GM20000 (cell line): ENCODE data around the gene STOX1.
A peak's percentile ranks its signal among the peaks of the same experiment; 100 is the strongest.
"Not testable (repeated sequence)": the region's sequence is repeated elsewhere in the genome, so short reads cannot be mapped to it uniquely, and the experiment has no call there.

Experiments
- DNase-seq: peaks from one replicate; pipeline ENCODE4 v3.0.0; 2012; ENCODE audit warnings: low spot score
- TF ChIP-seq, protein P1 (sequence below): IDR thresholded peaks from 2 replicates; pipeline ENCODE4 v1.5.1; 2012; ENCODE audit warnings: mild to moderate bottlenecking, control low read depth; ENCODE audit errors: extremely low read depth, missing control alignments

Gene STOX1

DNA sequence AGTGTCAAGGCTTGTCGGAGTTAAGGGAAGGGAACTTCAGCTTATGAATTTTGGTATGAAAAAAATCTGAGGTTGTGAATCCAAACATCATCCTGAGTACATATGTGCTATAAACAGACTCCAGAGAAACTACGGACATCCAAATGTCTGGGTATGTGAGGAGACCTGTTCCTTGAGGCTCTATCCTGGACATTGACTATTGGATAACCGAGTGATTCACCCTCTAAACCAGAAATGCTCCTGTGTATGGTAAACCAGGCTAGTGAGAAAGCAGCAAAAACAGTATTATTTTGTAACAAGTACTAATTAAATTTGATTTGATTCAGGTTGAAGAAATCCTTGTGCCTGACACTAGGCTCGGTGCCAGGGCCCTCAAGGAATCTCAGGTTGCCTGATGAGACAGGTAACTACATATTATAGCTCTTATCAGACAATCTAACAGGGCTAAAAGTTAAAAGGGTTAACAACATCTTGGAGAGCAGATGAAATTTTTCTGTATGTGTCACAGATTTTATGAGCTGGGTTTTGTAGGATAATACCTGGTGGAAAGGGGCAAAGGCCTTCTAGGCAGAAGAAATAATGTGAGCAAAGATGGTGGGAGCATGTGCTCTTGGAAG is 10.4 kb upstream of the STOX1 start:
- TF ChIP-seq, protein P1, sequence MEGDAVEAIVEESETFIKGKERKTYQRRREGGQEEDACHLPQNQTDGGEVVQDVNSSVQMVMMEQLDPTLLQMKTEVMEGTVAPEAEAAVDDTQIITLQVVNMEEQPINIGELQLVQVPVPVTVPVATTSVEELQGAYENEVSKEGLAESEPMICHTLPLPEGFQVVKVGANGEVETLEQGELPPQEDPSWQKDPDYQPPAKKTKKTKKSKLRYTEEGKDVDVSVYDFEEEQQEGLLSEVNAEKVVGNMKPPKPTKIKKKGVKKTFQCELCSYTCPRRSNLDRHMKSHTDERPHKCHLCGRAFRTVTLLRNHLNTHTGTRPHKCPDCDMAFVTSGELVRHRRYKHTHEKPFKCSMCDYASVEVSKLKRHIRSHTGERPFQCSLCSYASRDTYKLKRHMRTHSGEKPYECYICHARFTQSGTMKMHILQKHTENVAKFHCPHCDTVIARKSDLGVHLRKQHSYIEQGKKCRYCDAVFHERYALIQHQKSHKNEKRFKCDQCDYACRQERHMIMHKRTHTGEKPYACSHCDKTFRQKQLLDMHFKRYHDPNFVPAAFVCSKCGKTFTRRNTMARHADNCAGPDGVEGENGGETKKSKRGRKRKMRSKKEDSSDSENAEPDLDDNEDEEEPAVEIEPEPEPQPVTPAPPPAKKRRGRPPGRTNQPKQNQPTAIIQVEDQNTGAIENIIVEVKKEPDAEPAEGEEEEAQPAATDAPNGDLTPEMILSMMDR = no peak
- no peak for DNase-seq

DNA sequence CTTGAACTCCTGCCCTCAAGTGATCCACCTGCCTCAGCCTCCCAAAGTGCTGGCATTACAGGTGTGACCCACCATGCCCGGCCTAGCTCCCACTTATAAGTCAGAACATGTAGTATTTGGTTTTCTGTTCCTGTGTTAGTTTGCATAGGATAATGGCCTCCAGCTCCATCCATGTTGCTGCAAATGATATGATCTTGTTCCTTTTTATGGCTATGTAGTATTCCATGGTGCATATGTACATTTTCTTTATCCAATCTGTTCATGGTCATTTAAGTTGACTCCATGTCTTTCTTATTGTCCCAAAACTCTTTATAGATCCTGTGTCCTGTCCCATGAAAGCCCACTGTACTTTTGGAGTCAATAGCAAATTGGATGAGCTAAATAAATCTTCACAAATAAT is 7.0 kb upstream of the STOX1 start:
- DNase-seq = not testable (repeated sequence)

DNA sequence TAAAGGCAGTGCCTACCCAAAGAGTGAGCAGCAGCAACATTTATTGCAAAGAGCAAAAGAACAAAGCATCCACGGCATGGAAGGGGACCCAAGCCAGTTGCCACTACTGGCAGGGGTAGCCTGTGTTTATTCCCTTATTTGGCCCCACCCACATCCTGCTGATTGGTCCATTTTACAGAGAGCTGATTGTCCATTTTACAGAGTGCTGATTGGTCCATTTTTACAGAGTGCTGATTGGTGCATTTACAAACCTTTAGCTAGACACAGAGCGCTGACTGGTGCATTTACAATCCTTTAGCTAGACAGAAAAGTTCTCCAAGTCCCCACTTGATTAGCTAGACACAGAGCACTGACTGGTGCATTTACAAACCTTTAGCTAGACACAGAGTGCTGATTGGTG is 4.7 kb upstream of the STOX1 start:
- DNase-seq = not testable (repeated sequence)

DNA sequence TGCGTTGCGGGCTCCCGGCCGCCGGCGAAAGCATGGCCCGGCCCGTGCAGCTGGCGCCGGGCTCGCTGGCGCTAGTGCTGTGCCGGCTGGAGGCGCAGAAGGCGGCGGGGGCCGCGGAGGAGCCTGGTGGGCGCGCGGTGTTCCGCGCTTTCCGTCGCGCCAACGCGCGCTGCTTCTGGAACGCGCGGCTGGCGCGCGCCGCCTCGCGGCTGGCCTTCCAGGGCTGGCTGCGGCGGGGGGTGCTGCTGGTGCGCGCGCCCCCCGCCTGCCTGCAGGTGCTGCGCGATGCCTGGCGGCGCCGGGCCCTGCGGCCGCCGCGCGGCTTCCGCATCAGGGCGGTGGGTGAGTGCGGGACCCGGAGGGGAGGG is 245 bp downstream of the STOX1 start:
- DNase-seq = not testable (repeated sequence)

DNA sequence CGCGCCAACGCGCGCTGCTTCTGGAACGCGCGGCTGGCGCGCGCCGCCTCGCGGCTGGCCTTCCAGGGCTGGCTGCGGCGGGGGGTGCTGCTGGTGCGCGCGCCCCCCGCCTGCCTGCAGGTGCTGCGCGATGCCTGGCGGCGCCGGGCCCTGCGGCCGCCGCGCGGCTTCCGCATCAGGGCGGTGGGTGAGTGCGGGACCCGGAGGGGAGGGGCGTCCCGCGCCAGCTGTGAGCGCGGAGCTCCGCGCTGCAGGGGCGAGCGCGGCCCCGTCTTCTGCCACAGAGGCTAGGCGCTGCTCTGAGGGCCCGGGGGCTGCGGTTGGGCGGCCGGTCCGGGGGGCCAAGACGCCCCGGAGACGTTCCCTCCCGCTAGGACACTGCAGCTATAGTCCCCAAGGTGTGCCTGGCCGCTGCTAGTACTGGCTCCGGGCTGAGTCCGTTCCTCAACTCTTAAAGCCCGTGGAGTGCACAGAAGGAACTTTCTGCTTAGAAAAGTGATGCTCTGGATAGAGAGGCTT is 811 bp downstream of the STOX1 start:
- peak; percentile 32 for DNase-seq

DNA sequence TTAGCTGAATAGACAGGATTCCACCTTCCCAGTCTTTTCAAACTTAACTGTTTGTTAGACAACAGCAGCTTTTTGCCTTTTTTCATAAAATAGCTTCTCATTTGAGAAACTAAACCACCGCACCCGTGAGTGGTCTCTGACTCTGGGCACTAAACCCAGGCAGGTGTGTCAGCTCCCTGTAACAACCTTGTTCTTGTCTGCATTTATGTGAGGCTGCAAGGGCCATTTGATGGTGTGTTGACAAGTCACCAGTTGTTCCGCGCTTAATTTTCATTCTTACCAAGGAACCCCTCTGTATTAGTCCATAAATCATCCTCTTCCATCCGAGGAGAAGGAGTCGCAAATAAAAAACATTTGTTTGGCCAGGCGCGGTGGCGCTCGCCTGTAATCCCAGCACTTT is 1.5 kb downstream of the STOX1 start:
- DNase-seq = no peak
- TF ChIP-seq, protein P1 = no peak

DNA sequence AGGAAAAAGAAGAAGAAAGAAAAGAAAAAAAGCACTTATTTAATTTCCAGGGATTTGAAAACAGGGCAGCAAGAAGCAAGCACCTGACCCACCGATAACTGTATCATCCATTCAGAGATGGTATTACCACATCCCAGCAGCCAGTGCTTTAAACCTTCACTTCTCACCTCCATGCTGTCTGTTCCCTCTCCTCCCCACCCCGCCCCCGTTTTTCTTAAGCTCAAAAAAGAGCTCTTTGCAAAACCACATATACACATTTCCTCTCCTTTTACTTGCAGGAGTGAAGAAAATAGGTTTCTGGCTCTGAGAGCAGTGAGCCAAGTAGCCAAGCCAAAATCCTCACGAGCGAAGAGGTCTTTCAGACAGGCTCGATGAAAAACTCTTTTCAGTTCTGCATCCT is 2.2 kb downstream of the STOX1 start:
- TF ChIP-seq, protein P1 = no peak
- DNase-seq = no peak

DNA sequence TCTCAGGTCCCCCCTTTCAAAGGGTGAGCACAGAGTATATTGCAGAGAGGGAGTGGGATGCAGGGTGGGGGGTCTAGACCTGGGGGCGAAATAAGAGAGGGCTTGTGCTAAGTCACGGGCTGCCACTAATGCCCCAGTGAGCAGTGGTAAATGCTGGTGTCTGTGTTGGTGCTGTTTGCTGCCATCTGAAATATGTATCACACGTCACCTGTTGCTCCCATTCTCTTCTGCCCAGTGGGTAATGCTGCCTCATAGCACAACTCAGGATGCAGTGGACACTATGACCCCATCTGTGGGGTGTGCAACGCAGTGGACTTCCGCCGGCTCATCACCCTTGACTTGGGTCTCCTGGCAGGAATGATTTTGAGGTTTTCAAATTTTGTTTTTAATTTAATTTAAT is 2.6 kb downstream of the STOX1 start:
- TF ChIP-seq, protein P1 = no peak
- no peak for DNase-seq

DNA sequence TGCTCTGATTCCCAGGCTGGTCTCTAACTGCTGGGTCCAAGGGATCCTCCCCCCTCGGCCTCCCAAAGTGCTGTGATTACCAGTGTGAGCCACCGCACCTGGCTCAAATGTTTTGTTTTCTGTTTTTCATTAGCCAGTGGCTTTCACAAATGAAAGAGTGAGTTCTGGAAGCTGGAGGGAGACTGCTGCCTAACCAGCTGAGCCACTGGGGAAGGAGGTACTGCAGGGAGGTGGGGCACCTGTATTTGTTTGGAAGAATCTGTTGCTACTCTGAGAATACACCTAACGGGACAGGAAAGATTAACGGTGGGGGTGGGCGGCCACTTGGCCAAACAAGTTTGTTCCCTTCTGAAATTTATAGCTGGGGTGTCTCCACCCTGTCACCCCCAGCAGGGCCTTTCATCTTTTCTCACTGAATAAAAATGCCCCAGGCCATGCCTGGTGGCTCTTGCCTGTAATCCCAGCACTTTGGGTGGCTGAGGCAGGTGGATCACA is 4.7 kb downstream of the STOX1 start:
- DNase-seq = no peak
- TF ChIP-seq, protein P1 = no peak

DNA sequence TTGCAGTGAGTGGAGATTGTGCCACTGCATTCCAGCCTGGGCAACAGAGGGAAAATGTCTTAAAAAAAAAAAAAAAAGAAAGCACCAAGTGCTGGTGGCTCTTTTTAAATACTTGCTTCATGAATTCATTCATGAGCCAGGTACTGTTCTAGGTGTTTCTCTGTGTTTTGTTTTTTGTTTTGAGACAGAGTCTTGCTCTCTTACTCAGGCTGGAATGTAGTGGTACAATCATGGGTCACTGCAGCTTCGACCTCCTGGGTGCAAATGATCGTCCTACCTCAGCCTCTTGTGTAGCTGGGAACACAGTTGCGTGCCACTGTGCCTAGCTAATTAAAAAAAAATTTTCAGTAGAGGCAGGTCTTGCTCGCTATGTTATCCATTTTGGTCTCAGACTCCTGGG is 5.3 kb downstream of the STOX1 start:
- no peak for DNase-seq
- TF ChIP-seq, protein P1 = no peak
